Inflammatory macrophage (primary cell): ENCODE measurements around the gene SAE1.
"Not testable (repeated sequence)": the region's sequence is repeated elsewhere in the genome, so short reads cannot be mapped to it uniquely, and the experiment has no call there.

Source experiments
- DNase-seq, 2 donors: peaks; one replicate each; pipeline ENCODE4 v3.0.0-alpha.2; 2020 to 2022

SAE1 gene

DNA sequence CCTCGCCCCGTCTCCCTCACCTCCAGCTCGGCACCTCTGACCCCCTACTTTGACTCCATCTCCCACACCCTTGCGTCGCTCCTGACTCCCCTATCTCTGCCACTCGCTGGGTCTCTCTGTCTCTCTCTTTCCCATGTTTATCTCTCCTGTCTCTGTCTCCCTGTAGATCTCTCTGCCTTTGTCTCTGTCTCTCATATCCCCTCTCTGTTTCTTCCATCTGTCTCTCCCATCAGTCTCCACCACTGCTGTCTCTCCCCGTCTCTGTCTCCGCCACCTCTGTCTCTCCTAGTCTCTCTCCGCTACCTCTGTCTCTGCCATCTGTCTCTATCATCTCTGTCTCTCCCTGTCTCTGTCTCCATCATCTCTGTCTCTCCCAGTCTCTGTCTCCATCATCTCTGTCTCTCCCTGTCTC, 112.7 kb downstream of the SAE1 start:
- no peak for DNase-seq

DNA sequence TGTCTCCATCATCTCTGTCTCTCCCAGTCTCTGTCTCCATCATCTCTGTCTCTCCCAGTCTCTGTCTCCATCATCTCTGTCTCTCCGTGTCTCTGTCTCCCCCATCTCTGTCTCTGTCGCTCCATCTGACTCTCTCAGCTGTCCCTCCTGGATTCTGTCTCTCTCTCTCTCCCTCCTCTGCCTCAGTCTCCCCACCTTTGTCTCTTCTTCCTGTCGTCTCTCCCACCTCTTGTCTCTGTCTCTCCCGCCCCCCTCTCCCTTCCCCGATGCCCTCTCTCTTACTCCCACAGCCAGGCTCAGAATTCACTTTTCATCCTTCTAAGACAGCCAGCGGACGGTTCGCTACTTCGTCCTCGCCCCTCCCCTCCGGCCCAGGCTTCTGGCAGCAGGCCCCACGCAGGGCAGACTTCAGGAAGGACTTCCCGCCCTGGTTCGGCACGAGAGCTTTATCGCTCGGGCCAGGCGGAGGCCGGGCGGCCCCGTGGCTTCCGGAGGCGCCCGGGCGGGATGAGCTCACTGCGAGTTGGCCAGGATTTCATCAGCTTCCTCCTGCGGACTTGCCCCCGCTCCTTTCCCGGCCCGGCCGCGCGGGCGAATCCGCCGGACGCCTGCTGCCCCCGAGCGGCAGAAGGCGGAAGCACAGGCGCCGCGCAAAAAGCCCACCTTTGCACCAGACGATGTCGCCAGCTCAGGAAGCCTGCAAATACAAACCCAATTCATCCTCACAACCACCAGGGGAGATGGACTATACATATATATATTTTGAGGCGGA, 113.3 kb downstream of the SAE1 start:
- peak; percentile 96 to 98 for DNase-seq

DNA sequence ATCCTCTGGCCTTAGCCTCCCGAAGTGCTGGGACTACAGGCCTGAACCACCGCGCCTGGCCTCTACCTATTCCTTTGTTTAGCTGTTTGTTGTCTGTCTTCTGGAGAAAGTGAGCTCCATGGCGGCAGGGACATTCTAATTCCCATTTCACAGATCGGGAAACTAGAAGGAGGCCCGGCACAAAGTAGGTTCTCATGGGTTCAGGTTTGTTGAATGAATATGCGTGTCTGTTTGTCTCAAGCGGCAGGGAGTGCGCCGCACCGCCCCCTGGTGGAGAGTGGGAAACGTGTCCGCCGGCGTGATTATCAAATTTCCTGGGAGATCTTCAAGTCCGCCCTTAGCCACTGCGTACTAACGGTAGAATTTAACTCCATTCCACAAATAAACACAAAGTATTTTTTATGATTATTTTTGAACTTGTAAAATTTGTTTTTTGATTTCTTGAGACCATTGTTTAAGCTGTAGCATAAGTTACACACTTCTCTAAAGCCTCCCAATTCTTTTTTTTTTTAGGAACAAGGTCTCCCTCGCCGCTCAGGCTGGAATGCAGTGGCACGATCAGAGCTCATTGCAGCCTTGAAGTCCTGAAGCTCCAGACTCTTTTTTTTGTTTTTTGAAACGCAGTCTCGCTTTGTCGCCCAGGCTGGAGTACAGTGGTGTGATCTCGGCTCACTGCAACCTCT, 116.8 kb downstream of the SAE1 start:
- peak; percentile 78 to 83 for DNase-seq

DNA sequence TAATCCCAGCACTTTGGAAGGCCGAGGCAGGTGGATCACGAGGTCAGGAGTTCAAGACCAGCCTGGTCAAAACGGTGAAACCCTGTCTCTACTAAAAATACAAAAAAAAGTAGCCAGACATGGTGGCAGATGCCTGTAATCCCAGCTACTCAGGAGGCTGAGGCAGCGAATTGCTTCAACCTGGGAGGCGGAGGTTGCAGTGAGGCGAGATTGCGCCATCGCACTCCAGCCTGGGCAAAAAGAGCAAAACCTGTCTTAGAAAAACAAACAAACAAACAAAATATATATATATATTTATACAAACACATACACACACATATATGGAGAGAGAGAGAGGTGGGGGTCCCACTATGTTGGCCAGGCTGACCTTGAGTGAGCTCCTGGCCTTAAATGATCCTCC, 122.4 kb downstream of the SAE1 start:
- not testable (repeated sequence) for DNase-seq

DNA sequence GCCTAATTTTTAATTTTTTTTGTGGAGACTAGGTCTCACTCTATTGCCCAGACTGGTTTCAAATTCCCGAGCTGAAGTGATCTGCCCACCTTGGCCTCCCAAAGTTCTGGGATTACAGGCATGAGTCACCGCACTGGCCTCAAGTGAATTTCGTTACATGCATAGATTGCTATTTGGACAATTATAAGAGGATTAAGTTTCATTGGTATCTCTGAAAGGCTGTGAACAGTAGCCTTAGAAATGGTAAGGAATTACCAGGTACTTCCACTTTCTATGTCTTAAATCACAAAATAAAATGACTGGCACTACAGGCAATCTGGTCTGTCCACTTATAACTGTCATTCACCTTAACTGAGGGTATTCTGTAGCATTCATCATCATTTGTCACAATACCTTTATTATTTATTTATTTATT, 122.8 kb downstream of the SAE1 start:
- no peak for DNase-seq

DNA sequence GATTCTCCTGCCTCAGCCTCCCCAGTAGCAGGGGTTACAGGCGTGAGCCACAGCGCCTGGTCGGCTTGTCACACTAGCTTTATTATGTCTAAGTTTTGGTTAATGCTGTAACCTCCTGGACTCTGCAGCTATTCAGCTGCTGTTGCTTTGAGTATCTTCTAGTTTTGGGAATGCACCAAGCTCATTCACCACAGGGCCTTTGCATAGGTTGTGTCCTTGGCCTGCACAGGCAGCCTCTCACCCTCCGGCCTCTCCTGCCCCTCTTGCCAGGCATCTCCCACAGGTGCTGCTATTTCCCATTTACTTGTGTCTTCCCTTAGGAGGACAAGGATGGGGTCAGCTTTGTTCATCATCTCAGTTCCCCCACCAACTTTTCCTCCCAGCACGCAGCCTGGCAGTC, 123.3 kb downstream of the SAE1 start:
- DNase-seq = no peak

DNA sequence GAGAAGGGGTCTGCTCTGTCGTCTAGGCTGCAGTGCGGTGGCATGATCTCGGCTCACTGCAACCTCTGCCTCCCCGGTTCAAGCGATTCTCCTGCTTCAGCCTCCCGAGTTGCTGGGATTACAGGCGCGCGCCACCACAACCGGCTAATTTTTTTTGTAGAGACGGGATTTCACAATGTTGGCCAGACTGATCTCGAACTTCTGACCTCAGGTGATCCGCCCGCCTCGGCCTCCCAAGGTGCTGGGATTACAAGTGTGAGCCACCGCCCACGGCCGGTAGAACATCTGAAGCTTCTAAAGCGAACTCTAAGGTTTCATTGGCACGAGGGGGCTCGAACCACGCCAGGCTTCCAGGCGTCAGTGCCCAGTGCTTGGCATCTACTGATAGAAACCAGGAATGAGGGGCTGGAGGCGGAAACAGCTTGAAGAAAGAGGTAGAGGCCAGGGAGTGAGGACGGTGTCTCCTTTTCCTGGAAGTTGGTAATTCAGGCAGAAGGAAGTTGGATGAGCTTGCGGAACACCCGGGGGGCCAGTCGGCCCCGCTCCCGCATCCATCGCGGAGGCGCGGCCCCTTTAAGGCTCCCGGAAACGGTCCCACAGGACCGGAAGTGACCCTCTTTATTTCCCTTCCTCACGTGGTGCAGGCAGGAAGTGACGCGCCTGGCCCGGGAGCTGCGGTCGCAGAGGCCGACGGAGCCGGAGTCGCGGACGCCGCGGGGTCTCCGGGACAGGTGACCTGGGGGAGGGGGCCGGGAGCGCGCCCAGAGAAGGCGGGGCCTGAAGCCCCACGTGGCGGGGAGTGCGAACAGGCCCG, 125.5 kb downstream of the SAE1 start, which contains the start of gene CCDC9:
Gene CCDC9 (plus strand): TSS at position 647 of the 814 bp plus-strand sequence. CDS start 1,876 bp downstream, outside the sequence.
- DNase-seq = peak; percentile 96 to 97

DNA sequence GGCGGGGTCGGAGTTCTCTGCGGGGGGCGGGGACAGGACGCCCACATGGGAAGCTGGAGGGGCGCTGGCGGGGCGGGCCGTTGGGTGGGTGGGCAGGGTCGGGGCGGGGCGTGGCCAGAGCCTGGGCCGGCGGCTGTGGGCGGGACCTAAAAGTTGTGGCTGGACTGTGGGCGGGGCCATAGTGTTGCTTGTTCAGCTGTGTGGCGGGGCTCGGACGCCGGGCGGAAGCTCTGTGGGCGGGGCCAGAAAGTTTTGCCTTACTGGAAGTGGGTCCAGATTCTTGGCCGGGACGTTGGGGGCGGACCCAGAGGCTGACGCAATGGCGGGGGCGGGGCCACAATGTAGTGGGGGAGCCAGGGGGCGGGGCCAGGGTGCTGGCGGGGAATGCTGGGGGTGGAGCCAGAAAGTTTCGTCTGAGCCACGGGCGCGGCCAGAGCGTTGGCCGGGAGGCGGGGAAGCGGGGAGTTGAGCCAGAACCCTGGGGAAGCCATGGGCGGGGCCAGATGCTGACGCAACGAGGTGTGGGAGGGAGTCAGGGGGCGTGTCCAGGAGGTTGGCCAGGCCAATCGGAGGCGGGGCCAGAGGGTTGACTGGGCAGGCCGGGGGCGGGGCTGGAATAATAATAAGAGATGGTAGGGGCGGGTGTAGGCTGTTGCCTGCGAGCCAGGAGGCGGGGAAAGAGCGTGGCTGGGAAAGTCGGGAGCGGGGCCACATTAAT, 126.2 kb downstream of the SAE1 start:
- DNase-seq = peak; percentile 100

DNA sequence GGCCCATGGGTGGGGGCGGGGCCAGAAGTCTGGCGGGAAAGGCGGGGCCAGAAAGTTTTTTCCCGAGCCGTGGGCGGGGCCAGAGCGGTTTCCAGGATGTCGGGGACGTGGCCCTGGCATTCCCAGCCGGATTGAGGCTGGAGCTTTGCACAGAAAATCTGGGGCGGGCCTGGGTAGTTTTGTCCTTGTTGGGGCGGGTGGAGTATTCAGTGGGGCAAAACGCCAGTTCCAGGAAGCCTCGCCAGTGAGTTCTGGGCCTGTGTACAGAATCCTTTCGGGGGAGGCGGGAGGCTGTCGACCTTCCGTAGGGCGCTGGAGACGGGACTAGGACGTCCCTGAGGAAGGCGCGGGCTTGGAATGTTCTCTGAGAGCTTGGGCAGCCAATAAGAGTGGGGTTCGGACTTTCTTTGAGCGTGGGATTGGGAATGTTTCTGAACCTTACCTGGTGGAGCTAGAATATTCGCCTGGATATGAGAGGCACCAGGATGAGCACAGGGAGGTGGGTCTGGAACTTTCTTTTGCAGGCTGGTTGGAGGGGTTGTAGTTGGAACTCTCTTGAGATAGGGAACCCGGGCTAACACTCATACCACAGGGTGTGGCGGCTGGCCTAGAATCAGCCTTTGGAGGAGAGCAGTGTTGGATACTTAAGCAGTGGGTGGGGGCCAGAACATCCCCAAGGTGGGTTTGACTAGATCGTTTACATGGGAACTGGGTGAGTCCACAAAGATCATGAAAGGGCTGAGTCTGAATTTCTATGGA, 127.0 kb downstream of the SAE1 start:
- DNase-seq = no peak

DNA sequence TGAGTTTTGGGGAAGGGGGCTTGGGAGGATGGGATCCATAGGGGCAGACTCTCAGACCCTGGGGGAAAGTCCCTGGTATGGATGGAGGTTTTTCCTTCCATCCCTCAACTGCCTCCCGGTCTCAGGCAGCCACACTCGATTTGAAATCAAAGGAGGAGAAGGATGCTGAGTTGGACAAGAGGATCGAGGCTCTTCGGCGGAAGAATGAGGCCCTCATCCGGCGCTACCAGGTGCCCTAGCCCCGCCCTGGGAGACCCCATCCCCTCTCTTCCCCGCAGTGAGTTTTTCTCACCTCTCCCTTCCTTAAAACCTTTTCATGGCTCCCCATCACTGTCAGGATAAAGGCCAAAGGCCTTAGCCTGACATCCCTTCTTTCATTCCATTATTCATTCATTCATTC, 127.8 kb downstream of the SAE1 start:
- no peak for DNase-seq

DNA sequence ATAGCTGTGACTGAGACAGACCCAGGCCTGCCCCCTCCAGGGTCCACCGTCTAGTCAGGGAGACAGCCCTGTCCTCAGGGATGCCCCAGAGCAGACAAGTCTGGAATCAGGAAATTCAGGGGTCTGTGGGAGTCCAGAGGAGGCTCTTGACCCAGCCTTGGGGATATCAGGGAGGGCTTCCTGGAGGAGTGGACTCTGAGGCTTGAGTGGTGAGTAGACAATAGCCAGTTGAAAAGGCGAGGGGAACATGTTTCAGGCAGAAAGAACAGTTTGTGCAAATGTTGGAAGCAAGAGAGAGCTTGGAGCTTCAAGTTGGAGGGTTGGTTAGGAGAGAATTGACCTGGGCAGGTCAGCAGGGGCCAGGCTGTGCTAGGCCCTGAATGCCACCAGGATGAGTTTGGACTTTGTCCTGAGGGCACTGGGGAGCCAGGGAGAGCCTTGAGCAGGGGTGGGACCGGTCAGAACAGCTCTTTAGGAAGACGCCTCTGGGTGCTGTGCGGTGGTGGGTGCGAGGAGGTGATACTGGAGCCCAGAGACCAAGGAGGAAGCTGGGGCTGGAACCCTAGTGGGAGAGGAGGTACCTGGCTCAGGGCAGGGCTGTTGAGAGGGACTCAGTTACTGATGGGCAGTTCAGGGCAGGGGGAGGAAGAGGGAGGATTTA, 128.4 kb downstream of the SAE1 start:
- no peak for DNase-seq
